Cortex of kidney (tissue), 1 donor: ENCODE results near the gene ABCB6.
A peak's percentile ranks its signal among the peaks of the same experiment; 100 is the strongest.
"Not testable (repeated sequence)": the region's sequence is repeated elsewhere in the genome, so short reads cannot be mapped to it uniquely, and the experiment has no call there.

ENCODE experiments used
- DNase-seq: peaks from one replicate; lab custom pipeline; 2025; lab: John Stamatoyannopoulos, UW

Gene ABCB6

GRCh38 chr2:219213486-219214071 lies 5.2 kb downstream of the ABCB6 start:
- no peak for DNase-seq

- DNase-seq = no peak
Measured at GRCh38 chr2:219213026-219213415, 5.7 kb downstream of the ABCB6 start.

GRCh38 chr2:219210886-219211362 lies 7.8 kb downstream of the ABCB6 start:
- DNase-seq = no peak

- DNase-seq = no peak
Measured at GRCh38 chr2:219210196-219210885, 8.4 kb downstream of the ABCB6 start.

- no peak for DNase-seq
Measured at GRCh38 chr2:219209236-219210195, 9.2 kb downstream of the ABCB6 start.

GRCh38 chr2:219207884-219208740 lies 10.6 kb downstream of the ABCB6 start:
- DNase-seq = no peak

GRCh38 chr2:219207134-219207883 lies 11.4 kb downstream of the ABCB6 start:
- DNase-seq = no peak

- DNase-seq = peak; percentile 74
Measured at GRCh38 chr2:219206328-219207133, 12.2 kb downstream of the ABCB6 start, which contains the start of gene ZFAND2B. TSS of gene ZFAND2B (plus strand) at chr2:219206782. CDS start at chr2:219206988, 206 bp downstream.

GRCh38 chr2:219205981-219206327 lies 12.8 kb downstream of the ABCB6 start:
- no peak for DNase-seq

- DNase-seq = no peak
Measured at GRCh38 chr2:219205165-219205538, 13.6 kb downstream of the ABCB6 start.

GRCh38 chr2:219204425-219205164 lies 14.2 kb downstream of the ABCB6 start:
- DNase-seq = no peak

GRCh38 chr2:219201331-219201730 lies 17.4 kb downstream of the ABCB6 start:
- DNase-seq = not testable (repeated sequence)

GRCh38 chr2:219200502-219201326 lies 18.0 kb downstream of the ABCB6 start:
- DNase-seq = not testable (repeated sequence)

GRCh38 chr2:219199470-219200211 lies 19.1 kb downstream of the ABCB6 start:
- DNase-seq = no peak

- DNase-seq = no peak
Measured at GRCh38 chr2:219198974-219199373, 19.8 kb downstream of the ABCB6 start.

GRCh38 chr2:219197388-219197787 lies 21.4 kb downstream of the ABCB6 start:
- DNase-seq = no peak

- DNase-seq = no peak
Measured at GRCh38 chr2:219186754-219187456, 31.9 kb downstream of the ABCB6 start.
